Measurements from ENCODE around the gene RERE.
A peak's percentile ranks its signal among the peaks of the same experiment; 100 is the strongest.

RERE gene

GRCh38 chr1:8415526-8416278 is 401.7 kb downstream of the RERE start:
- no peak for DNase-seq

GRCh38 chr1:8412183-8412831 is 405.1 kb downstream of the RERE start:
- no peak for DNase-seq

- no peak for DNase-seq
Measured at GRCh38 chr1:8411803-8412182, 405.6 kb downstream of the RERE start.

- no peak for DNase-seq
Measured at GRCh38 chr1:8410791-8411190, 406.6 kb downstream of the RERE start.

GRCh38 chr1:8409606-8410005 is 407.8 kb downstream of the RERE start:
- DNase-seq = no peak

- no peak for DNase-seq
Measured at GRCh38 chr1:8409106-8409505, 408.3 kb downstream of the RERE start.

- DNase-seq = no peak
Measured at GRCh38 chr1:8408151-8408839, 409.1 kb downstream of the RERE start.

- no peak for DNase-seq
Measured at GRCh38 chr1:8407652-8408051, 409.8 kb downstream of the RERE start.

GRCh38 chr1:8406960-8407359 is 410.5 kb downstream of the RERE start:
- DNase-seq = no peak

- DNase-seq = no peak
Measured at GRCh38 chr1:8406011-8406410, 411.4 kb downstream of the RERE start.

- no peak for DNase-seq
Measured at GRCh38 chr1:8404460-8405370, 412.7 kb downstream of the RERE start.

GRCh38 chr1:8402109-8402710 is 415.2 kb downstream of the RERE start:
- DNase-seq = no peak

- DNase-seq = no peak
Measured at GRCh38 chr1:8398677-8399076, 418.8 kb downstream of the RERE start.

GRCh38 chr1:8398086-8398485 is 419.4 kb downstream of the RERE start:
- DNase-seq = no peak

- DNase-seq = no peak
Measured at GRCh38 chr1:8397511-8397910, 419.9 kb downstream of the RERE start.

GRCh38 chr1:8396786-8397406 is 420.5 kb downstream of the RERE start:
- no peak for DNase-seq

- DNase-seq = peak; percentile 15
Measured at GRCh38 chr1:8396083-8396785, 421.2 kb downstream of the RERE start.

- no peak for DNase-seq
Measured at GRCh38 chr1:8395433-8395866, 422.0 kb downstream of the RERE start.

GRCh38 chr1:8394456-8395321 is 422.8 kb downstream of the RERE start:
- no peak for DNase-seq

- DNase-seq = no peak
Measured at GRCh38 chr1:8392522-8392921, 424.9 kb downstream of the RERE start.
